ENCODE results near the gene CEBPG. TPM values are rescaled to one million over a fixed set of nuclear protein-coding genes. Genes with fewer than 3 reads are reported as not detected.

CEBPG gene
- total RNA-seq, result 17.1 and 22.5 TPM in 2 replicates

DNA sequence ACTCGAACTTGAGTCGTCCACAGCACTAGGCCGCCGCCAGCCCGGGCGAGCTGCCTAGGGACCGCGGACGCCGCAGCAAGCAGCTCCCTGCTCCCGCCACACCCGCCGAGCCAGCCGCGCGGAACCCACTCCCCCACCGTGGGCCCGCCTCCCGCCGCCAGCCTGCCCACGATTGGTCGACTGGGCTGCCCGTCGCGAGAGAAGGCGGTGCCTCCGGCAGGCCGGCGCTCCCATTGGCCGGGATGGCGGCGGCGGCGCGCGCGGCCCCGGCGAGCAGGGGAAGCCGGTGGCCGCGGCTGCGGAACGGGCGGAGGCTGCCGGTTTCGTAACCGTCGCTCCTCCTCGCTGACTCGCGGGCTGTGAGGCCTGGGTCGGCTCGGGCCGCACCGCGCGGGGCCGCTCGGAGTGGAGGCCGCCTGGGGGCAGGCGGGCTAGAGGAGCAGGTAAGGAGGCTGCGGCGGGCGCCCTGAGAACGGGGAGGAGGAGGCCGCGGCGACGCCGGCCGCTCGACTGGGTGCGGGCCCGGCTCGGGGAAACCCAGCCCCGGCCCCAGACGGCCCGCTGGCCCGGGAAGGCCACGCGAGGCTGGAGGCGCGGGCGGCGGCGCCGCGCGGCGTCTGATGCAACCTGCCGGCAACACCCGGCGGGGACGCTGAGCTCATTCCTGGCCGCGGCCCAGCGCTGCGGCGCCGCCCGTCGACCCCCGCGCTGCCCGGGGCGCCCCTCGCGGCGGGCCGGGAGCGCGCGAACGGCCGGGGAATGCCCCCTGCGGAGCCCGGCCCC lies at the start of gene CEBPG:
Gene CEBPG, plus strand, starts transcription at position 257 of the 783 bp plus-strand sequence. CDS start 5,531 bp downstream, outside the sequence.
- DNase-seq (ENCODE audit: extremely low read depth, low read depth, low spot score), result no peak

DNA sequence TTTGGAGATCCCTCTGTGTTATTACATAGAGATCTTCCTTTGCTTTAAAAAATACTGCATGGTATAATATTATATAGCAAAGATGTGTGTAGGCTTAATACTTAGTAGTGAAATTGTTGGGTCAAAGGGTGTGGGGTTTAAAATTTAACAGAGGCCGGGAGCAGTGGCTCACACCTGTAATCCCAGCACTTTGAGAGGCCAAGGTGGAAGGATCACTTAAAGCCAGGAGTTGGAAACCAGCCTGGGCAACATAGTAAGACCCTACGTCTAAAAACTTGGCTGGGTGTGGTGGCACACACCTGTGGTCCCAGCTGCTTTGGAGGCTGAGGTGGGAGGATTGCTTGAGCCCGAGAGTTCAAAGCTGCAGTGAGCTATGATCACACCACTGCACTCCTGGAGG lies 48.9 kb upstream of the CEBPG start:
- DNase-seq (ENCODE audit: extremely low read depth, low read depth, low spot score), result no peak

DNA sequence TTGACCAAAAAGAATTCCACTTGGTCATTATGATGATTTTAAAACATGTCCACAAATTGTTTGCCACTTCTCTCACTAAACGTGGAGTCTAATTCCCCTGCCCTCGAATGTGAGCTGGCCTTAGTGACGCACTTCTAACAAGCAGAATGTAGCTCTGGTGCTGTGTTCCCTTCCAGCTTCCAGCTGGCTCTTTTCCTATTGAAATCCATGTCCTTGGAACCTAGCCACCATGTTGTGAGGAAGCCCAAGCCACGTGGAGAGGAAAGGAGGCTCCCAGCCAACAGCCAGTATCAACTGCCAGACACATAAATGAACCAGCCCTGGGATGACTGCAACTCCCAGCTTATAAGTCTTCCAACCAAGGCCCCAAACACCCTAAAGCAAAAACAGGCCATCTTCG lies 47.6 kb upstream of the CEBPG start:
- DNase-seq (ENCODE audit: extremely low read depth, low read depth, low spot score), result no peak

DNA sequence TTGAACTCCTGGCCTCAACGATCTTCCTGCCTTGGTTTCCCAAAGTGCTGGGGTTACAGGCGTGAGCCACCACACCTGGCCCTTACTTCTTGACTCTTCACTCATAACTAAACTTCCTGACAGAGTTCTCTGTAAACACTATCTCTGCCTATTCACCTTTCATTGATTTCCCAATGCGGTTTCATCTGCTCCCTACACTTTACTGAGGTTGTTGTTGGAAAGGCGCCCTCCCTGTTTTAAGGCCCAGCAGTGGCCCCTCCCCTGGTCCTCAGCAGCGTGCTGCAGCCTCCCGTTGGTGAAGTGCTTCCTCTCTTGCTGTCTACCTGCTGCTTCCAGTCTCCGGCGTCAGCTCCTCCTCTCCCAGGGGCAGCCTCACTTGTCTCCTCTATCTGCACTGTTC lies 44.4 kb upstream of the CEBPG start:
- no peak for DNase-seq (ENCODE audit: extremely low read depth, low read depth, low spot score)

DNA sequence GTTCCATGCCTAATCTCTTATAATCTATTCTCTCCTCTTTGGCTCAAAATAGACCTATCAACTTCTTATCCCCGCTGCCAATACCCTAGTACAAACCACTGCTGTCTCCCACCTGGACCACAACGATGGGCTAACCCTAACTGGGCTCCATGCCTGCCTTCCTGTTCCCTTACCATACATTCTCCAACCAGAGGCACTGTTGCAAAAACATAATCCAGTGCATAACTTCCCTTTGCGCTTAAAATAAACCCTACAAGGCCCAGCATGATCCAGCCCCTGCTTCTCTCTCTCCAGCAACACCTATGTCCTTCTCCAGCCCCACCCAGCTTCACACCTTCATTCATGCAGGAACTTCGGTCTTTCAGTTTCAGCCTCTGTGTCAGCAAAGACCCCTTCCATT lies 43.8 kb upstream of the CEBPG start:
- DNase-seq (ENCODE audit: extremely low read depth, low read depth, low spot score), result no peak

DNA sequence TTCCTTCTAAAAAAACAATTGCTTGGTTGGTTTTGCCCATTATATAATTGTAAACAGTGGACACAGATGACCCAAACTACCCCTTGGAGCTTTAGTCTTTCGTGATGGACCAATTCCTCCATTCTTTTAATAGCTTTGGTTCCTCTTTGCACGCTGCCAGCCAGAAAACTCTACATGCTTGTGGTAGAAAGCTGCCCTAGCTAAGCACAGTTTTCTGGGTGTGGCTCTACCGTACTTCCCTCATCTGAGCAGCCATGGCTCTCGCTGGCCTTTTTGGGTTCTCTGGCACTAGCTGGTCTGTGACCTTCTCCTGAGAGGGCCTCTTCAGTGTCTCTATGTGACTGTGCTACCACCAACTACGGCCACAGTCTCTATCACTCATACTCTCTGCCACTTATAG lies 41.3 kb upstream of the CEBPG start:
- no peak for DNase-seq (ENCODE audit: extremely low read depth, low read depth, low spot score)

DNA sequence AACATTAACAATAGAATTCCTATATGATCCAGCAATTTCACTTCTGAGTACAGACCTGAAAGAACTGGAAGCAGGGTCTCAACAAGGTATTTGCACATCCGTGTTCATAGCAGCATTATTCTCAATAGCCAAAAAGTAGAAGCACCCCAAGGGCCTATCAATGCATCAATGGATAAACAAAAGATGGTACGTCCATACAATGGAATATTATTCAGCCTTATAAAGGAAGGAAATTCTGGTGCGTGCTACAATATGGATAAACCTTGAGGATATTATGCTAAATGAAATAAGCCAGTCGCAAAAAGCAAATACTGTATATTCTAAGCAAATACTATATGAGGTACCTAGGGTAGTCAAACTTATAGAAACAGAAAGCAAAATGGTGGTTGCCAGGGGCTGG lies 40.4 kb upstream of the CEBPG start:
- no peak for DNase-seq (ENCODE audit: extremely low read depth, low read depth, low spot score)

DNA sequence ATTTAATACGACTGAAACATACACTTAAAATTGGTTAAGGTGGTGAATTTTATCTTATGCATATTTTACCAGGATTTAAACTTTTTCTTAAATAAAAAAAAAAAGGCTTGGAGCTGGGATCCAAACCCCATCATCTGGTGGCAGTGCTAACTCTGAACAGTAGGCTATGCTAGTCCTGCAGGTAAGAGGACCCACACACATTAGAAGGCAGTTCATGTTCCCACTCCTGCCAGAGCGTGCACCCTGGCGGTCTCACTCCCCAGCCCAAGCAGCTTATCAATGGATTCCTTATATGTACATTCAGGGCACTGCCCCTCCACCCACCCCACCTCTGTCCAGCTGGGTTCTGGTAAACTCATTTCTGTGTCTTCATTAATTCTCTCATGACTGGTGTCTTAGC lies 39.9 kb upstream of the CEBPG start:
- no peak for DNase-seq (ENCODE audit: extremely low read depth, low read depth, low spot score)

DNA sequence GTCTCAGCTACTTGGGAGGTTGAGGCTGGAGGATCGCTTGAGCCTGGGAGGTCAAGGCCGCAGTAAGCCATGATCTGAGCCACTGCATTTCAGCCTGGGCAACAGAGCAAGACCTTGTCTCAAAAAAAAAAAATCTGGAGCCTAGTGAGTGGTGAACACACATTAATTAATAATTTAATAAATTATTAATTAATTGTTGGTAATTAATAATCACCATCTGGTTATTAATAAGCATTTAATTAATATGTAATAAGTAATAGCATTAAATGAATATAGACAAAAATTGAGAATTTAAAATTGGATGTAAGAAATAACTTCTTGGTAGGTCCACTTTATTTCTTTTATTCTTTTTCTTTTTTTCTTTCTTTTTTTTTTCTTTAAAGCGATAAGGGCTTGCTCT lies 39.2 kb upstream of the CEBPG start:
- DNase-seq (ENCODE audit: extremely low read depth, low read depth, low spot score), result no peak

DNA sequence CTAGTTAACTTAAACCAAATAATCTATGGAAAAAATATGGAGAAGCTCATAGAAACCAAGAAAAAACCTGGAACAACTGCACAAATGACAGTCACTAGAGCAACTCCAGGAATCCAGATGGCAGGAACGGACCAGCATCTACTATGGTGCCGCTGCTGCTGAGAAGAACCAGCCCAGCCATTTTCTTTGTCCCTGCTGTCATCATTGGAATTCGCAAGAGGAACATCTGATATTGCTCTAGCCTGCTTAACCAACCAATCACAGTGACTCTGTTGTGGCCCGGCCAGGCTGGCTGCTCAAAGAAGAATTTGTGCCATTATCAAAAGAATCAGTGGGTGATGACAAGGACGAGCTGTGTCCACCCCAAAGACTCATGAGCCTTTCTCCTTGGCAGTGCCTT lies 38.1 kb upstream of the CEBPG start:
- no peak for DNase-seq (ENCODE audit: extremely low read depth, low read depth, low spot score)

DNA sequence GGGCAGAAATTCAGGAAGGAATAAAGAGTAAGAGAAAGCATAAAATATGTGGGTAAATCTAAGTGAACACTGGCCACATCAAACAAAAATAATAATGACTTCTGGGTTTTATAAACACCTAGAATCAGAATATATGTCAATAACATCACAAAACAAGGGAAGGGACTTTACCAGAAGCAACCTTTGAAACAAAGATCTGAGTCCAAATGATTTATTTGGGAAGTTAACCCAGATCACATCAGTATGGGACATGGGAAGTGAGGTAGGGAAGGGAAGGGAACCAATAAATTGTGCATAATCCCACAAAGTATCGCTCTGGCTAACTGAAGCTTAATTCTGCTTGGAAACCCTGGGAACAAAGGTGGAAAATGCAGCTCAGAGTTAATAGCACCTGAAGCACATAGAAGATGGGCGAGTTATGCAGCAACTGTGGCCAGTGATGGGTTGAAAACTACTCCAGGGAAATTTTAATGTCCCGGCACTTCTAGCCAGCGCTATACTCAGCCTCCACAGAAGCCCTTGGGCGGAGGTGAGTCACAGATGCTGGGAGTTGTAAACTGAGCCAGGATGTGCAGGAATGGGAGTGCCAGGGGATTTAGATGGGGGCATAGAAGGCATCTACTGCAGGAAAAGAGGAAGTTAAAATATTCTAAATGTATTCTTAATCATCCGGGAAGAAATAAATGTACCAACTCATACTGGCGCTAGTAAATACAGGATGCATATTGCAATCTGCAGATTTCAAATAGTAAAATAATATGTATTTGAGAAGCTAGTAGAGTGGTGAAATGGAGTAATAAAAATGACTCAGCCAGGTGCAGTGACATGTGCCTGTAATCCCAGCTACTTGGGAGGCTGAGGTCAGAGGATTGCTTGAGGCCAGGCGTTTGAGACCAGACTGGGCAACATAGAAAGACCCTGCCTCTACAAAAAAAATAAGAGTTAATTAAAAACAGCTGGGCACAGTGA lies 34.2 kb upstream of the CEBPG start:
- DNase-seq (ENCODE audit: extremely low read depth, low read depth, low spot score), result no peak

DNA sequence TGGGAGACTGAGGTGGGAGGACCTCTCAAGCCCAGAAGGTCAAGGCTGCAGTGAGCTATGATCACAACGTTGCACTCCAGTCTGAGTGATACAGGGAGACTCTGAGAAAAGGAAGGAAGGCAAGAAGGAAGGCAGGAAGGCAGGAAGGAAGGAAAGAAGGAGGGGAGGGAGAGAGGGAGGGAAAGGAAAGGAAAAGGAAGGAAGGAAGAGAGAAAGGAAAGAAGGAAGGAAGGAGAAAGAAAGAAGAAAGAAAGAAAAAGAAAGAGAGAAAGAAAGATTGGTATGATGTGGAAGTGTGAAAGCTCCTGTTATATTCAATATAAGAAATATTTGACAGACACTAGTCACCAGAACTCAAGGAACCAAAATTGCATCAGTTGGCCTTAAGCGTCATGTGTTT lies 32.5 kb upstream of the CEBPG start:
- DNase-seq (ENCODE audit: extremely low read depth, low read depth, low spot score), result no peak

DNA sequence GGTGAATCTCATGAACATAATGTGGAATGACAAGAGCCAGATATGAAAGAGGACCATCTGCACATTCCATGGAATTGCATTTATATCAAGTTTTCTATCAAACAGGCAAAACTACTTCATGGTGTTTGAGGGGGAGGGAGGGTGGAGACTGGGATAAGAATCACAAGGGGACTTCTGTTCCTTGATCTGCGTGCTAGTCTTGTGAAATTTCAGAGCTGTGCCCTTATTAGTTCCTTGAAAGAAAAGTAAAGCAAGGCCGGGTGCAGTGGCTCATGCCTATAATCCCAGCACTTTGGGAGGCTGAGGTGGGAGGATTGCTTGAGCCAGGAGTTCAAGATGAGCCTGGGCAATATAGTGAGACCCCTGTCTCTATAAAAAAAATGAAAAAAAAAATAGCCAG lies 30.2 kb upstream of the CEBPG start:
- DNase-seq (ENCODE audit: extremely low read depth, low read depth, low spot score), result no peak

DNA sequence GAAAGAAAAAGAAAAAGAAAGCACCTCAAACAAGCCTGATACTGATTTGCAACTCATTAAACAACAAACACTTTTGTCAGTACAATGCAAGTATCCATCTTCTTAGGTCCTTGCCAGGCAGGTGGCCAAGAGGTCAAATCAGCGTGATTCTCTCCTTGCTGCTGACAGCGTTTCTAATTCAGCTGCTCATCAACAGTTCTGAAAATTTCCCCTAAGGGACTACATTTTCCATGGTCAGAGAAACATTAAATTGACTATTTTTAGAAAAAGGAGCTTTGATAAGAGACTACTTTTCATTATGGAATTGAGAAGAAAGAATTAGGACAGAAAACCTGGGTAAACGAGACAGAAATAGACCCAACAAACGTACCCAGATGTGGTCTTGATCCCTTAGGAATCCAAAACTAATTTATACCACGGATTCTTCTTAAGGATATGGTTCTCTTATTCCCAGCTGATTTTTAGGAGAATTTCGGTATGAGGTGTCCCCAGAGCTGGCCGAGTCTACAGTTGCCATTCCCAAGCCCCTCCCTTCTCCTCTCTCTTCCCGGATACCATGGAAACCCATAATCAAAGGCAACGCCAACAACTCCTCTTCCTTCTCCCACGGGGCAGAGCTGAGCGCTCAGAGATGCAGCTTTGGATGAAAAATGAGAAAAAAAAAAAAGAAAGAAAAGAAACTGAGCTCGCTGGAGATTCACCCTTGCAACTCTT lies 29.5 kb upstream of the CEBPG start:
- DNase-seq (ENCODE audit: extremely low read depth, low read depth, low spot score), result no peak

DNA sequence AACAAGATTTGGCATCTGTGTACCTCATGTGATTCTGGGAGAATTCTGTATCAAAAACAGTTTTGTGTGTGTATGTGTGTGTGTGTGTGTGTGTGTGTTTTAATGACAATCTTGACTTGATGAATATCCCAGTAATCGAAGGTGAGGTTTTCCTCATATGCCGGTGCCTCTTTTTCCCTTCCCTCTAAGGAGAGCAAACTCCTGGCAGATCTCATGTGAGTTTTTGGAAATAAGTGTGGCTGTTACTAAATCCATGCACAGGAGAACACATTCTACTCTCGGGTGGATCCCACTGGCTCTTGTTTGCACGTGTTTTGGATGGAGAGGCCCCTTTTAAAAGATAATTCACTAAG lies 29.0 kb upstream of the CEBPG start:
- no peak for DNase-seq (ENCODE audit: extremely low read depth, low read depth, low spot score)

DNA sequence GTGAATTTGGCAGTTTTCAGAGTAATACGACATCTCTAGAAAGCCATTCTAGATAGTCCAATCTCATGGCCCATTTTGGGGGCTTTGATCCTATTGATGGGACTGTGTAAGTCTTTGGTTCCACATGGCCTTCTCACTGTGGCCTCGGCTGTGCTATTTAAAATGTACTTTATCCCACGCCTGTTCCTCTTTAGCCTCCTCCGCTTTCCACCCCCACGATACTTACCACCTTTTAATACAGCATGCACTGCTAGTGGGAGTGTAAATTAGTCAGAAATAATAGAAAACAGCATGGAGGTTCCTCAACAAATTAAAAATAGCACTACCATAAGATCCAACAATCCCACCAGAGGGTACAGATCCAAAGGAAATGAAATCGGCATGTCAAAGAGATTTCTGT lies 28.3 kb upstream of the CEBPG start:
- DNase-seq (ENCODE audit: extremely low read depth, low read depth, low spot score), result no peak

DNA sequence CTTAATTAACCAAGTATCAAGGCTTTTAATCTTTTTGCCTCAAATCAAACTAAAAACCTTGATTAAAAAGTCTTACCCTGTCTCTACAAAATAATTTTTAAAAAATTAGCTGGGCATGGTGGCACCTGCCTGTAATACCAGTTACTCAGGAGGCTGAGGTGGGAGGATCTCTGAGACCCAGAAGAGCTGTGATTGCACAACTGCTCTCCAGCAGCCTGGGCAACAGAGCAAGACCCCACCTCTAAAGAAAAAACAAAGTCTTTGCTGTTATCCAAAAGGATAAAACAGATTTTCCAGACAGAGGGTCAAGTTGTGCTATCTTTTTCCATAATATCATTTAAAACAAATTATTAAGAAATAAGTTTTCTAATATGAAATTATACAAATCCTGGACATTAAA lies 26.8 kb upstream of the CEBPG start:
- no peak for DNase-seq (ENCODE audit: extremely low read depth, low read depth, low spot score)

DNA sequence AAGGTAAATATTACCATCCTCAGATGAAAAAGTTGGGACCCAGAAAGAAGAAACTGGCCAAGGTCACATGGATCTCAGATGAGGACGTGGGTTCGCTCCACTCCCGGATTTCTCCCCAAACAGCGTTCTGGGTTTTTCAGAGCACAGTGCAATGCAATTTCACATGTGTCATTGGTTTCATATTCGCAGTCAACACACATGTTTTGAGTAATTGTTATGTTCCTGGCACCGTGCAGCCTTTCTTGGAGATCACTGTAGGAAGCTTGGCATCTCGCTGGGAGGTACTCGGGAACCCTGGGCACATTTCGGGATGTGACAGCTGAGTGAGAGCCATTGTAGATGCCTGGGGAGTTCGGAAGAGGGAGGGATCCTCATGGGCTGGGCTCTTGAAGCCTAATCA lies 26.2 kb upstream of the CEBPG start:
- no peak for DNase-seq (ENCODE audit: extremely low read depth, low read depth, low spot score)

DNA sequence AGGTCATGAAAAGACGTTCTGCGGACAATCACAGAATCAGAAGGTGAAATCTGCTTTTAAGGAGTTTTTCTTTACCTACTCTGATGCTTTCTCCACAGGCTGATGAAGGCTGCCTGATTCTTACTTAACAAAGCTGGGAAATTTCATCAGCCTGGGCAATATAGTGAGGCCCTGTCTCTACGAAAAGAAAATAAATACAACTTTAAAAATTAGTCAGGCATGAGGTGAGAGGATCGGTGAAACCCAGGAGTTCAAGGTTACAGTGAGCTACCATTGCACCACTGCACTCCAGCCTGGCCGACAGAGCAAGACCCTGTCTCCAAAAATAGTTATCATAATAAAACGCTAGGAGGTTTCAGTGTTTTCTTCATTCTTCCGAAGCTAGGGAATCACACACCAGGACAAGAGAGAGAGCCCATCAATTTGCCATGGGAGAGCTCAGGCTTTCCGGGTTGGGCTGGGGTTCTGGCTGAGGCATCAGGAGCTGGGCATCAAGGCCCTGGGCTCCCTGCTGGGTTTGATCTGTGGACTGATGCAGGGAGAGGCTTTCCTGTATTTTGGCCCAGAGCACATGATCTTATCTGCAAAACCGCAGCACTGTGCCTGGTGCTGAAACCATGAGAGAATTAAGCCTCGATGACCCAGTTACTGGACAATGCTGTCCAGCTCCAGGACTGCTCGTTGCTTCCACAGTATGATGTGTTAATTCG lies 25.1 kb upstream of the CEBPG start:
- no peak for DNase-seq (ENCODE audit: extremely low read depth, low read depth, low spot score)

DNA sequence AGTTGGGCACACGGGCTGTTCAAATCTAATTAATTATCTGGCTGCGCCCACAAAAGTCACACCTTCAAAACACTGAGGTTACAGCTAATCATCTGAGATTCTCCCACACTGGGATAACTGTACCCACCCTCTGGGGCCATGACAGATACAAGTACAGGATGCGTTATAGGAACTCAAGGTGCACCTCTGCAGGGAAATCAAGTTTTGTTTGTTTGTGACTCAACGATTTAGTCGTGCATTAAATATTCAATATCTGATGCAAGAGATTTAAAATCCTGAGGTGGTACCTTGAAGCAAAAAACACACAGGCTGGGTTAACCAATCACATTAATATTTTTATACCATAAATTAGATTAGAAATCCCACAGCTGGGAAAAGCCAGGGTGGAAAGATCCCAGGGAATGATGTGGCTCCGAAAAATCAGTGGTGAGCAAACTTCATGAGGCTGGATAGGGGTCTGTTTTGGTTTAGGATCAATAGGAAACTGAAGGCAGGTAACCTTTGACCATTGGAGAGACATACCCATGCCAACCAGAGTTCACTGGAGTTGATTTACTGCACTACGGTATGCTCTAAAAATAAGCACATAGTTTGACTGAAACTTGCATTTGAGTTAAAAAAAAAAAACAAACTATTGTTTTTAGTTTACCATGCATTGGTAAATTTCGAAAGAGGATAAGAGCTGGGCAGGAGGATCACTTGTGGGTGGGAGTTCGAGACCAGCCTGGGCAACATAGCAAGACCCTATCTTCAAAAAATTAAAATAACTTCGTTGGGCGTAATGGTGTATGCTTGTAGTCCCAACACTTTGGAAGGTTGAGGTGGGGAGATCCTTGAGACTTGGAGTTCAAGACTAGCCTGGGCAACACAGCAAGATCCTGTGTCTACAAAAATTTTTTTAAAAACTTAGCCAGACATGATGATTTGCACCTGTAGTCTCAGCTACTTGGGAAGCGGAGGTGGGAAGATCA lies 23.9 kb upstream of the CEBPG start:
- DNase-seq (ENCODE audit: extremely low read depth, low read depth, low spot score), result no peak

Data from glomerular endothelial cell (primary cell).